Neuronal stem cell (in vitro differentiated cells): ENCODE measurements around the gene HPRT1.
A peak's percentile ranks its signal among the peaks of the same experiment; 100 is the strongest.

Source experiments
- DNase-seq: peaks from one replicate; pipeline ENCODE4 v3.0.0-alpha.2; 2013; ENCODE audit warnings: low spot score
- H2AFZ ChIP-seq: one replicate; pipeline ENCODE4 v1.6.1; 2013; ENCODE audit warnings: mild to moderate bottlenecking, low read length, inconsistent platforms
- H2AK5ac ChIP-seq: 2 replicates; pipeline ENCODE4 v1.6.1; 2013; ENCODE audit warnings: low read depth, mild to moderate bottlenecking, inconsistent platforms, low read length, moderate library complexity, mixed read lengths
- H2BK120ac ChIP-seq: 2 replicates; pipeline ENCODE4 v1.6.1; 2013; ENCODE audit warnings: low read depth, mild to moderate bottlenecking, inconsistent platforms, low read length, moderate library complexity, mixed read lengths
- H2BK12ac ChIP-seq: one replicate; pipeline ENCODE4 v1.6.1; 2013; ENCODE audit warnings: low read length, inconsistent platforms
- H2BK15ac ChIP-seq: 2 replicates; pipeline ENCODE4 v1.6.1; 2013; ENCODE audit warnings: mild to moderate bottlenecking, low read length, inconsistent platforms, mixed read lengths
- H2BK5ac ChIP-seq: one replicate; pipeline ENCODE4 v1.6.1; 2013; ENCODE audit warnings: inconsistent platforms, mild to moderate bottlenecking, low read length, moderate library complexity
- H3K14ac ChIP-seq: one replicate; pipeline ENCODE4 v1.6.1; 2013; ENCODE audit warnings: low read length, inconsistent platforms
- H3K18ac ChIP-seq: 2 replicates; pipeline ENCODE4 v1.6.1; 2013; ENCODE audit warnings: low read length, inconsistent platforms
- H3K23ac ChIP-seq: 2 replicates; pipeline ENCODE4 v1.6.1; 2013; ENCODE audit warnings: low read depth, mild to moderate bottlenecking, mixed read lengths, low read length, inconsistent platforms; ENCODE audit not compliant: poor library complexity
- H3K27ac ChIP-seq: replicated peaks from 3 replicates; pipeline ENCODE4 v1.5.1; 2013; ENCODE audit warnings: low read length, inconsistent platforms
- H3K27me3 ChIP-seq, 3 experiments: 2 replicates each; pipeline ENCODE4 v1.6.1; 2013; ENCODE audit warnings: low read length in 3 of 3, mild to moderate bottlenecking in 2 of 3, inconsistent platforms in 1 of 3, low read depth in 1 of 3, mixed read lengths in 1 of 3, moderate library complexity in 1 of 3; ENCODE audit not compliant: control insufficient read depth in 3 of 3, insufficient read depth in 3 of 3
- H3K36me3 ChIP-seq, 2 donors: replicated peaks in 1 of 2; 2 replicates each; pipeline ENCODE4 v1.6.1; 2013; ENCODE audit warnings: low read length in 2 of 2; ENCODE audit not compliant: control insufficient read depth in 2 of 2, insufficient read depth in 2 of 2
- H3K4ac ChIP-seq: 2 replicates; pipeline ENCODE4 v1.6.1; 2013; ENCODE audit warnings: inconsistent platforms, mild to moderate bottlenecking, low read length, moderate library complexity
- H3K4me1 ChIP-seq, 2 donors: 1 replicate in 1 of 2; 2 replicates in 1 of 2; pipeline ENCODE4 v1.6.1; 2013; ENCODE audit warnings: low read length in 2 of 2, low read depth in 1 of 2; ENCODE audit not compliant: control insufficient read depth in 2 of 2, insufficient read depth in 1 of 2
- H3K4me2 ChIP-seq: one replicate; pipeline ENCODE4 v1.6.1; 2013; ENCODE audit warnings: mild to moderate bottlenecking, low read length, inconsistent platforms; ENCODE audit not compliant: insufficient read depth, poor library complexity, severe bottlenecking
- H3K4me3 ChIP-seq, 2 donors: 2 replicates each; pipeline ENCODE4 v1.5.1; 2013; ENCODE audit warnings: low read length in 2 of 2, mild to moderate bottlenecking in 2 of 2, inconsistent platforms in 1 of 2, moderate library complexity in 1 of 2
- H3K79me1 ChIP-seq: one replicate; pipeline ENCODE4 v1.6.1; 2013; ENCODE audit warnings: low read depth, mild to moderate bottlenecking, inconsistent platforms, low read length, moderate library complexity
- H3K9ac ChIP-seq: one replicate; pipeline ENCODE4 v1.6.1; 2013; ENCODE audit warnings: mild to moderate bottlenecking, low read depth, low read length, inconsistent platforms; ENCODE audit not compliant: poor library complexity
- H3K9me3 ChIP-seq, 2 donors: replicated peaks in 1 of 2; 2 replicates each; pipeline versions ENCODE3 to v1.6.1; 2013; ENCODE audit warnings: low read length in 2 of 2, mild to moderate bottlenecking in 2 of 2, inconsistent platforms in 1 of 2, low read depth in 1 of 2, mixed read lengths in 1 of 2, moderate library complexity in 1 of 2; ENCODE audit not compliant: control insufficient read depth in 2 of 2, insufficient read depth in 1 of 2
- H4K8ac ChIP-seq: one replicate; pipeline ENCODE4 v1.6.1; 2013; ENCODE audit warnings: low read depth, mild to moderate bottlenecking, inconsistent platforms, low read length, moderate library complexity
- H4K91ac ChIP-seq: one replicate; pipeline ENCODE4 v1.6.1; 2013; ENCODE audit warnings: low read length, low read depth, mild to moderate bottlenecking, inconsistent platforms; ENCODE audit not compliant: poor library complexity
- WGBS, 2 donors: extraction: QIAGEN DNeasy Blood & Tissue Kit; methylation state at CpG; one replicate each; pipeline ENCODE4 v1.1.7; 2013; ENCODE audit warnings: missing lambda C conversion rate in 2 of 2, mixed read lengths in 1 of 2; ENCODE audit not compliant: insufficient read length in 2 of 2, insufficient replicate concordance in 1 of 2; ENCODE audit errors: extremely low coverage in 2 of 2; 5-methylcytosine and 5-hydroxymethylcytosine counted together

The HPRT1 gene

DNA sequence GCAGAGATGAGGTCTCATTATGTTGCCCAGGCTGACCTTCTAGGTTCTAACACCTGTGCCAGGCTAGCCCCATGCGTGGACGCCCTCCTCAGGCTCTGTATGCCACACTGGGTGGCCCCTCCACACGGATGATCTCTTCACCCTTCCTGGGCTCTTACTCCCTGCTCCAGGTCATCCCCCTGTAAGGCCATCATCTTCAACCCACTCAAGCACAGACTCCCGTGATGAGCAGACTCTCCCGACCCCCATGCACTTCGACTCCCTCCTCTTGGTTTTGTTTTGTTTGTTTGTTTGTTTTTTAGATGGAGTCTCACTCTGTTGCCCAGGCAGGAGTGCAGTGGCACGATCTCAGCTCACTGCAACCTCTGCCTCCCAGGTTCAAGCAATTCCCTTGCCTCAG is 70.9 kb downstream of the HPRT1 start:
- Histone ChIP-seq H3K4me1 (no peaks in the 10 kb centered on the region), H3K18ac (no peak overlapping the region), H2BK12ac (no peak overlapping the region), H2AK5ac (no peak overlapping the region), H3K14ac (no peak overlapping the region), H3K4me3 (no peak overlapping the region), H3K79me1 (no peaks in the 10 kb centered on the region), H2BK15ac (no peak overlapping the region), H3K4me2 (no peak overlapping the region), H3K27me3 (no peaks in the 10 kb centered on the region), H2BK120ac (no peak overlapping the region), H3K9ac (no peak overlapping the region), H3K36me3 (no peaks in the 10 kb centered on the region), H3K27ac (no peak overlapping the region), H2AFZ (no peak overlapping the region), H2BK5ac (no peak overlapping the region), H3K9me3 (no peaks in the 10 kb centered on the region), H4K91ac (no peak overlapping the region), H3K4ac (no peak overlapping the region), H4K8ac (no peak overlapping the region), H3K23ac (no peak overlapping the region)
- WGBS, 2 donors = no CpG with 5 or more reads among the region's 7 CpGs
- DNase-seq = no peak

DNA sequence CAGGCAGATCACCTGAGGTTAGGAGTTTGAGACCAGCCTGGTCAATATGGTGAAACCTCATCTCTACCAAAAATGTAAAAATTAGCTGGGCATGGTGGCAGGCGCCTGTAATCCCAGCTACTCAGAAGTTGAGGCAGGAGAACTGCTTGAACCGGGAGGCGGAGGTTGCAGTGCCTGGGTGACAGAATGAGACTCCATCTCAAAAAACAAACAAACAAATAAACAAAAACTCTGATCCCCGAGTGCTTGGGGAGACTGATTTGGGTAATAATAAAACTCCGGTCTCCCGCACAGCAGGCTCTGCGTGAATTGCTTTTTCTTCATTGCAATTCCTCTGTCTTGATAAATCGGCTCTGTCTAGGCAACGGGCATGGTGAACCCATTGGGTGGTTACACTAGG is 73.4 kb downstream of the HPRT1 start:
- Histone ChIP-seq H2AFZ (no peak overlapping the region), H3K27ac (no peak overlapping the region), H3K79me1 (no peaks in the 10 kb centered on the region), H3K36me3 (no peaks in the 10 kb centered on the region), H4K8ac (no peak overlapping the region), H3K4me2 (no peak overlapping the region), H3K9me3 (no peaks in the 10 kb centered on the region), H3K27me3 (no peaks in the 10 kb centered on the region), H3K14ac (no peak overlapping the region), H2AK5ac (no peak overlapping the region), H3K4ac (no peak overlapping the region), H3K23ac (no peak overlapping the region), H2BK120ac (no peak overlapping the region), H2BK12ac (no peak overlapping the region), H3K4me1 (peaks cover 0 to 8% of the 10 kb centered on the region in 2 donors), H4K91ac (no peak overlapping the region), H3K4me3 (no peak overlapping the region), H3K9ac (no peak overlapping the region), H2BK5ac (no peak overlapping the region), H2BK15ac (no peak overlapping the region), H3K18ac (no peak overlapping the region)
- no peak for DNase-seq
- no CpG with 5 or more reads among the region's 9 CpGs for WGBS, 2 donors

DNA sequence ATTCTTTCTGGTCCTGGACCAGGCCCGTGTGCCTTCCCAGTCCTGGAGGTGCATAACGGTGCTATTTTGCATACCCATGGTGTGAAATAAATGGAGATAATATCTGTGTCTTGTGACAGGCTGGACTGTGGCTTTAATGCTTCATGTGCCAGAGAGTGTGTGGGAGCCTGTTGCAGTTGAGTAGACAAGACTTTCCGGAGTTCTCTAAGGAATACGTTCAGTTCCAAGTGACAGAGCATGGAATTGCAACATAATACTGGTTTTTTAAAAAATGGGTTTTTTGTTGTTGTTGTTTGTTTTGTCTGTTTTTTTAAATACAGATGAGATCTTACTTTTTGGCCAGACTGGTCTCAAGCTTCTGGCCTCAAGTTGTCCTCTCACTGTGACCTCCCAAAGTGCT is 74.0 kb downstream of the HPRT1 start:
- Histone ChIP-seq H3K27ac (no peak overlapping the region), H3K18ac (no peak overlapping the region), H2AK5ac (no peak overlapping the region), H4K91ac (no peak overlapping the region), H3K9ac (no peak overlapping the region), H3K4me2 (no peak overlapping the region), H3K14ac (no peak overlapping the region), H3K27me3 (no peaks in the 10 kb centered on the region), H2BK5ac (no peak overlapping the region), H3K4ac (no peak overlapping the region), H3K9me3 (no peaks in the 10 kb centered on the region), H3K23ac (no peak overlapping the region), H2BK120ac (no peak overlapping the region), H2AFZ (no peak overlapping the region), H2BK15ac (no peak overlapping the region), H3K79me1 (no peaks in the 10 kb centered on the region), H3K4me3 (no peak overlapping the region), H2BK12ac (no peak overlapping the region), H4K8ac (no peak overlapping the region), H3K4me1 (peaks cover 0 to 11% of the 10 kb centered on the region in 2 donors), H3K36me3 (no peaks in the 10 kb centered on the region)
- DNase-seq = no peak
- WGBS, 2 donors = no CpG with 5 or more reads among the region's 4 CpGs

DNA sequence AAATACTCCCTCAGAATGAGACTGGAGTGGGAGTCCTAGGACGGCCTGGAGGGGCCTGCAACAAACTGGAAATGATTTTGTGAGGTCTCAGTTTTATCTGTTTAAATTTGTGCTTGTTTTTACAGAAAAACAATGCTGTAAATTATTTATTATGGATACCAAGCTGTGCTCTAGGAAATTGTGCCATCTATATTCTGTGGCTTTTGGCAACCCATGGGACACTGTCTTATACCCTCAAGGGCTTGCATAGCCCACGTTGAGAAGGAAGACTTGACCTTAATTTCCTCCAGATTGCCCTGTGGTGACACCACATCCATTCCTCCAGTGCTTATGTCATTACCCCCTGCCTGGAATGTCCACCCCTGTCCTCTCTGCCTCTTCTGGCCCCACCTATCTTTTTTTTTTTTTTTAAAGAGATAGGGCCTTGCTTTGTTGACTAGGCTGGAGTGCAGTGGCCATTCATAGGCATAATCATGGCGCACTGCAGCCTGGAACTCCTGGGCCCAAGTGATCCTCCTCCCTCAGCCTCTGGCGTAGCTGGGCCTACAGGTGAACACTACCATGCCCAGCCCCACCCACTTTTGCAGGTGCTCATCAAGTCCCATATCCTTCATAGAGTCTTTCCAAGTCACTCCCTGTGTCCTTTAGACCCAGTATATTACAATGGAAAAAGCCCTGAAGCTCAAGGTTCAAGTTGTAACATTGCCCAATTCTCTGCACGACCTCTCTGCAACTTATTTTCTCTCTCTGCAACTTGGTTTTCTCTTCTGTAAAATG is 77.4 kb downstream of the HPRT1 start:
- no peak overlapping the region for H3K27ac ChIP-seq

More for the DNA sequence above, 77.4 kb downstream of the HPRT1 start:
- H3K4ac ChIP-seq = no peak overlapping the region
- H3K9me3 ChIP-seq = no peaks in the 10 kb centered on the region
- H2AK5ac ChIP-seq = no peak overlapping the region
- no peaks in the 10 kb centered on the region for H3K27me3 ChIP-seq
- no peak overlapping the region for H2BK120ac ChIP-seq
- no peak overlapping the region for H2BK5ac ChIP-seq
- H3K23ac ChIP-seq = no peak overlapping the region
- no peak overlapping the region for H3K14ac ChIP-seq
- peaks cover 0 to 11% of the 10 kb centered on the region in 2 donors for H3K4me1 ChIP-seq
- WGBS, 2 donors = no CpG with 5 or more reads among the region's 5 CpGs
- H3K9ac ChIP-seq = no peak overlapping the region
- no peak overlapping the region for H3K4me3 ChIP-seq
- H4K8ac ChIP-seq = no peak overlapping the region
- no peak for DNase-seq
- no peaks in the 10 kb centered on the region for H3K36me3 ChIP-seq
- no peak overlapping the region for H2BK15ac ChIP-seq
- H3K79me1 ChIP-seq = no peaks in the 10 kb centered on the region
- no peak overlapping the region for H2BK12ac ChIP-seq
- H3K18ac ChIP-seq = no peak overlapping the region
- no peak overlapping the region for H4K91ac ChIP-seq
- H2AFZ ChIP-seq = peak overlapping the region; percentile 43
- no peak overlapping the region for H3K4me2 ChIP-seq
